Caco-2 (cell line): ENCODE data around the gene SMCO2. TPM values are rescaled to one million over a fixed set of nuclear protein-coding genes. Genes with fewer than 3 reads are reported as not detected.

Experiments
- BruUV-seq: library from RNA; stranded (reverse); fragments of 400-500 nt; replicated peaks from 2 replicates; lab custom pipeline; 2021; lab: Mats Ljungman, UMichigan
- CTCF ChIA-PET: fragments of 300-600 bp; sonication (Branson Sonifier 250); formaldehyde crosslinking; loops from one replicate; lab custom pipeline; 2022; ENCODE audit warnings: antibody characterized with exemption; lab: Charles Lee
- POLR2A ChIA-PET: fragments of 300-600 bp; sonication (Branson Sonifier 250); formaldehyde crosslinking; loops from one replicate; lab custom pipeline; 2022; ENCODE audit warnings: antibody characterized with exemption; lab: Charles Lee
- DNase-seq, 2 experiments: peaks; one replicate each; pipeline versions ENCODE4 v3.0.0 to v3.0.0-alpha.2; 2020 to 2022
- H3K27me3 ChIP-seq: replicated peaks from 2 replicates; pipeline ENCODE4 v1.6.0; 2011; ENCODE audit warnings: low read length; ENCODE audit not compliant: control insufficient read depth, insufficient read depth
- H3K36me3 ChIP-seq: 2 replicates; pipeline ENCODE4 v1.5.1; 2011; ENCODE audit warnings: low read length; ENCODE audit not compliant: control insufficient read depth, insufficient read depth
- H3K4me1 ChIP-seq: fragments of 250-450 bp; sonication (Bioruptor Pico); 2 replicates; pipeline ENCODE4 v1.5.1; 2020; ENCODE audit warnings: mild to moderate bottlenecking
- H3K4me3 ChIP-seq: 2 replicates; pipeline ENCODE4 v1.5.1; 2011; ENCODE audit warnings: low read depth, mild to moderate bottlenecking, control low read depth, low read length
- H3K9me3 ChIP-seq: fragments of 250-450 bp; sonication (Bioruptor Pico); 2 replicates; pipeline ENCODE4 v1.5.1; 2020; ENCODE audit warnings: mild to moderate bottlenecking, moderate library complexity
- H3K27ac Mint-ChIP-seq: one replicate; pipeline ENCODE4 v1.8.0; 2022; ENCODE audit warnings: mixed read lengths; ENCODE audit not compliant: unreplicated experiment
- H3K27me3 Mint-ChIP-seq: one replicate; pipeline ENCODE4 v1.8.0; 2022; ENCODE audit warnings: mixed read lengths; ENCODE audit not compliant: insufficient read depth, unreplicated experiment
- H3K36me3 Mint-ChIP-seq: one replicate; pipeline ENCODE4 v1.8.0; 2022; ENCODE audit warnings: mild to moderate bottlenecking, mixed read lengths; ENCODE audit not compliant: insufficient read depth, unreplicated experiment
- H3K4me1 Mint-ChIP-seq: one replicate; pipeline ENCODE4 v1.8.0; 2022; ENCODE audit warnings: low read depth, mixed read lengths; ENCODE audit not compliant: unreplicated experiment
- H3K4me3 Mint-ChIP-seq: one replicate; pipeline ENCODE4 v1.8.0; 2022; ENCODE audit warnings: mild to moderate bottlenecking, moderate library complexity, mixed read lengths; ENCODE audit not compliant: unreplicated experiment
- H3K9me3 Mint-ChIP-seq: one replicate; pipeline ENCODE4 v1.8.0; 2022; ENCODE audit warnings: mixed read lengths; ENCODE audit not compliant: unreplicated experiment
- intact Hi-C: fragments of 100-400 bp; cut with micrococcal nuclease; formaldehyde crosslinking; loops from one replicate; pipeline ENCODE4 v1.10.0; 2022; ENCODE audit not compliant: unreplicated experiment
- total RNA-seq: library from RNA; stranded (reverse); gene quantifications from 2 replicates; pipeline ENCODE4 v1.2.3, GENCODE V29; 2022
- TF ChIP-seq, protein P1 (sequence below), 2 experiments: fragments of 200-600 bp in 1 of 2; IDR thresholded peaks; 1 replicate in 1 of 2; 2 replicates in 1 of 2; pipeline versions ENCODE4 v1.5.1 to v1.8.0; 2011 to 2022; ENCODE audit warnings: antibody characterized with exemption in 1 of 2, control low read depth in 1 of 2, inconsistent platforms in 1 of 2, low read depth in 1 of 2, low read length in 1 of 2, mild to moderate bottlenecking in 1 of 2, moderate library complexity in 1 of 2; ENCODE audit not compliant: insufficient read depth in 1 of 2, severe bottlenecking in 1 of 2, unreplicated experiment in 1 of 2

The SMCO2 gene
- total RNA-seq, 1 experiment from 2014 or later, result 0.93 TPM

DNA sequence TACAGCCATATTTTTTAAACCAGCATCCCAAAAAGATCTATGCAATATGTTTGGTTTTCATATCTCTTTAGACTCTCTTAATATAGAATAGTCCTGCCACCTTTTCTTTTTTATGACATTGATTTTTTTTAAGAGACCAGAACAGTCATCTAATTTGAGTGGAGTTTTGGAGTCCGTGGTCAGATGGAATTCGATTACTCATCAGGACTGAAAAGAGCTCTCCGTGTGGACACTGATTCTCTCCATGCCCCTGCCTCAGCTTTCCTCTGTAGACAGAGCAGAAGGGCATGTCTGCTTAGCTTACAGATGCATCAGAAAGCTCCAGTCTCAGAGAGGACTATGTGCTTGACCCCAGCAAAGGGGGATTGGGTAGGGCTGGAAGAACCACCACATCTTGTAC lies 27.8 kb downstream of the SMCO2 start:
- peaks cover 6% of the 10 kb centered on the region for H3K4me1 Mint-ChIP-seq
- intact Hi-C loops, result no loop called here
- no TSS peak for BruUV-seq
- no peaks in the 10 kb centered on the region for H3K27me3 Mint-ChIP-seq
- H3K9me3 Mint-ChIP-seq, result peaks cover 41% of the 10 kb centered on the region
- DNase-seq, result no peak
- TF ChIP-seq, protein P1, sequence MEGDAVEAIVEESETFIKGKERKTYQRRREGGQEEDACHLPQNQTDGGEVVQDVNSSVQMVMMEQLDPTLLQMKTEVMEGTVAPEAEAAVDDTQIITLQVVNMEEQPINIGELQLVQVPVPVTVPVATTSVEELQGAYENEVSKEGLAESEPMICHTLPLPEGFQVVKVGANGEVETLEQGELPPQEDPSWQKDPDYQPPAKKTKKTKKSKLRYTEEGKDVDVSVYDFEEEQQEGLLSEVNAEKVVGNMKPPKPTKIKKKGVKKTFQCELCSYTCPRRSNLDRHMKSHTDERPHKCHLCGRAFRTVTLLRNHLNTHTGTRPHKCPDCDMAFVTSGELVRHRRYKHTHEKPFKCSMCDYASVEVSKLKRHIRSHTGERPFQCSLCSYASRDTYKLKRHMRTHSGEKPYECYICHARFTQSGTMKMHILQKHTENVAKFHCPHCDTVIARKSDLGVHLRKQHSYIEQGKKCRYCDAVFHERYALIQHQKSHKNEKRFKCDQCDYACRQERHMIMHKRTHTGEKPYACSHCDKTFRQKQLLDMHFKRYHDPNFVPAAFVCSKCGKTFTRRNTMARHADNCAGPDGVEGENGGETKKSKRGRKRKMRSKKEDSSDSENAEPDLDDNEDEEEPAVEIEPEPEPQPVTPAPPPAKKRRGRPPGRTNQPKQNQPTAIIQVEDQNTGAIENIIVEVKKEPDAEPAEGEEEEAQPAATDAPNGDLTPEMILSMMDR (IDR thresholded peaks at IDR 0.05; ENCODE audit: insufficient read depth in 1 of 2, low read depth in 1 of 2, low read length in 1 of 2, severe bottlenecking in 1 of 2, unreplicated experiment in 1 of 2), result no peak
- H3K4me3 Mint-ChIP-seq, result no peak overlapping the region
- ChIA-PET POLR2A (no interaction called here), CTCF (no interaction called here)
- H3K36me3 ChIP-seq, result no peaks in the 10 kb centered on the region
- H3K36me3 Mint-ChIP-seq, result no peaks in the 10 kb centered on the region
- H3K27ac Mint-ChIP-seq, result no peak overlapping the region
- H3K4me1 ChIP-seq, result no peaks in the 10 kb centered on the region
- H3K27me3 ChIP-seq, result no peaks in the 10 kb centered on the region
- peaks cover 15% of the 10 kb centered on the region for H3K9me3 ChIP-seq
- no peak overlapping the region for H3K4me3 ChIP-seq

DNA sequence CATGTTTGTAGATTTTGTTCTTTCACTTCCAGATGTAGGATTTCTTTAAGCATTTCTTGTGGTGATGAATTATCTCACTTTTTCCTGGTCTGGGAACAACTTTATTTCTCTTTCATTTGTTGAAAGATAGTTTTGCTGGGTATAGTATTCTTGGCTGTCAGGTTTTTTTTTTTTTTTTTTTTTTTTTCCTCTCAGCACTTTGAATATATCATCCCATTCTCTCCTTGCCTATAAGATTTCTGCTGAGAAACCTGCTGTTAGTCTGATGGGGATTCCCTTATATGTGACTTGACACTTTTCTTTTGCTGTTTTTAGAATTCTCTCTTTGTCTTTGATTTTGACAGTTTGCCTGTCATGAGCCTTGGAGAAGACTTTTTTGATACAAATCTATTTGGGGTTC lies 30.5 kb downstream of the SMCO2 start:
- DNase-seq, result no peak
- no peak overlapping the region for H3K4me3 Mint-ChIP-seq
- no peaks in the 10 kb centered on the region for H3K36me3 Mint-ChIP-seq
- ChIA-PET CTCF (no interaction called here), POLR2A (no interaction called here)
- H3K9me3 Mint-ChIP-seq, result peaks cover 52% of the 10 kb centered on the region
- no peaks in the 10 kb centered on the region for H3K27me3 Mint-ChIP-seq
- no peaks in the 10 kb centered on the region for H3K4me1 ChIP-seq
- intact Hi-C loops, result no loop called here
- H3K27ac Mint-ChIP-seq, result no peak overlapping the region
- H3K27me3 ChIP-seq, result no peaks in the 10 kb centered on the region
- TF ChIP-seq, protein P1 (IDR thresholded peaks at IDR 0.05; ENCODE audit: insufficient read depth in 1 of 2, low read depth in 1 of 2, low read length in 1 of 2, severe bottlenecking in 1 of 2, unreplicated experiment in 1 of 2), result no peak
- H3K9me3 ChIP-seq, result peaks cover 15% of the 10 kb centered on the region
- no TSS peak for BruUV-seq
- H3K4me1 Mint-ChIP-seq, result no peaks in the 10 kb centered on the region
- no peak overlapping the region for H3K4me3 ChIP-seq
- no peaks in the 10 kb centered on the region for H3K36me3 ChIP-seq

DNA sequence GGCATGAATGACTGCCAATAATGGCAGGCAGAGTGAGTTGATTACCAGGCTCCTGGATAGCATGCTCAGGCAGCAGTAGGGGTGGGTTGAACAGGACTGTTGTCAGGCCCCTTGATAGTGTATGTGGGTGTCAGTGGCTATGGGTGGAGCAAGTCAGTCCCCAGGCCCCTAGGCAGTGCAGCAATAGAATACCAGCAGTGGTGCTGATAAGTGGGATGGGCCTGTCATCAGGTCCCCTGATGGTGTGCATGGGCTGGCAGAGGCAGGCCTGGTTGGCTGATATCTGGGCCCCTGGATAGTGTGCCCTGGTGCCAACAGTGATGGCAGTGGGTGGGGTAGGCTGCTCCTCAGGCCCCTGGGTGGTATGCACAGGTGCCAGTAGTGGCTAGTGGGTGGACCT lies 32.4 kb downstream of the SMCO2 start:
- H3K27me3 Mint-ChIP-seq, result no peaks in the 10 kb centered on the region
- POLR2A ChIA-PET, result no interaction called here

More for the DNA sequence above, 32.4 kb downstream of the SMCO2 start:
- BruUV-seq, result no TSS peak
- Histone ChIP-seq H3K9me3 (peaks cover 15% of the 10 kb centered on the region), H3K36me3 (no peaks in the 10 kb centered on the region), H3K4me1 (no peaks in the 10 kb centered on the region), H3K4me3 (no peak overlapping the region), H3K27me3 (no peaks in the 10 kb centered on the region)
- CTCF ChIA-PET, result no interaction called here
- Mint-ChIP-seq H3K4me3 (no peak overlapping the region), H3K9me3 (peaks cover 52% of the 10 kb centered on the region), H3K36me3 (no peaks in the 10 kb centered on the region), H3K4me1 (no peaks in the 10 kb centered on the region), H3K27ac (no peak overlapping the region)
- intact Hi-C loops, result no loop called here
- TF ChIP-seq, protein P1 (IDR thresholded peaks at IDR 0.05; ENCODE audit: insufficient read depth in 1 of 2, low read depth in 1 of 2, low read length in 1 of 2, severe bottlenecking in 1 of 2, unreplicated experiment in 1 of 2), result no peak
- DNase-seq, result no peak
